ENCODE data around the gene CIC. TPM values are rescaled to one million over a fixed set of nuclear protein-coding genes. Genes with fewer than 3 reads are reported as not detected.
"Not testable (repeated sequence)": the region's sequence is repeated elsewhere in the genome, so short reads cannot be mapped to it uniquely, and the experiment has no call there.

CIC gene
- total RNA-seq, 2 experiments from 2014 or later = 84.4 to 92.2 TPM

DNA sequence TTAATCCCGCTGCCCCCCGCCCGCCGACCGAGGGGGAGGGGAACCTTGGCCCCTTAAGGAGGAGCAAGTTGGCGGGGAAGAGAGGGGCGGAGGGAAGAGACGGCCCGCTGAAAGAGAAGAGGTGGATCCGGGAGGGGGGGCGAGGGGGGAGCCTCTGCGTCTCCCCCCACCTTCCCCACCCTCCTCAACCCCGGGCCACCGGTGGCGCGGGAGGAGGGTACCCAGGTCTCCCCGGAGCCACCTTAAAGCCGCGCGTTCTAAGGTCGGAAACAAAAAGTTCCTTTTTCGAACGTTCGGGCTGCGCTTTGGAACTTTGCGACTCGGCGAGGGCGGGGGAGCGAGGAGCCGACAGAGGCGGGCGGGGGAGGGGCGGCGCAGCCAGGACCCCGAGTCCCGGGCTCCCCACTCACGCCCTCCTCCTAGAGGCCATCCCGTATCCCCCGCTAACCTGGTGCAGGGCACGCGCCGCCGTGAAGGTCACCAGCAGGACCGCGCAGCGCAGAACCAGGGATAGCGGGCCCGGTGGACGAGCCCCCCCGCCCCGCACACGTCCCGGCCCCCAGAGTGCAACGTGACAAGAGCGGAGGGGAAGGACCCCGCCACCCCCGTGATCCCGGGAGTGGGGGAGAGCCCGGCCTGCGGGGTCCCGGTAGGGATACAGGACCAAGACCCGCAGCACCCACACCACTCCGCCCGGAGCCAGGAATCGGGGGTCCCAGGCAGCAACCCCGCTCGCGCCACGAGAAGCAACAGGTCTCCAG is 14.8 kb upstream of the CIC start:
- peaks cover 31% of the 10 kb centered on the region for H3K4me1 Mint-ChIP-seq
- POLR2A ChIA-PET = interaction anchor here (0.5 kb wide), 1 partner anchor 30 kb away, joined by 5 read pairs; no protein-coding TSS in a partner anchor
- no peaks in the 10 kb centered on the region for H3K36me3 Mint-ChIP-seq
- DNase-seq (peak; percentile 80), ATAC-seq (ENCODE audit: low read depth) (peak; percentile 31)
- H3K27ac Mint-ChIP-seq = peak overlapping the region; percentile 82
- no peaks in the 10 kb centered on the region for H3K9me3 Mint-ChIP-seq
- peaks cover 8% of the 10 kb centered on the region for H3K27me3 Mint-ChIP-seq
- H3K4me3 Mint-ChIP-seq = peak overlapping the region; percentile 79

DNA sequence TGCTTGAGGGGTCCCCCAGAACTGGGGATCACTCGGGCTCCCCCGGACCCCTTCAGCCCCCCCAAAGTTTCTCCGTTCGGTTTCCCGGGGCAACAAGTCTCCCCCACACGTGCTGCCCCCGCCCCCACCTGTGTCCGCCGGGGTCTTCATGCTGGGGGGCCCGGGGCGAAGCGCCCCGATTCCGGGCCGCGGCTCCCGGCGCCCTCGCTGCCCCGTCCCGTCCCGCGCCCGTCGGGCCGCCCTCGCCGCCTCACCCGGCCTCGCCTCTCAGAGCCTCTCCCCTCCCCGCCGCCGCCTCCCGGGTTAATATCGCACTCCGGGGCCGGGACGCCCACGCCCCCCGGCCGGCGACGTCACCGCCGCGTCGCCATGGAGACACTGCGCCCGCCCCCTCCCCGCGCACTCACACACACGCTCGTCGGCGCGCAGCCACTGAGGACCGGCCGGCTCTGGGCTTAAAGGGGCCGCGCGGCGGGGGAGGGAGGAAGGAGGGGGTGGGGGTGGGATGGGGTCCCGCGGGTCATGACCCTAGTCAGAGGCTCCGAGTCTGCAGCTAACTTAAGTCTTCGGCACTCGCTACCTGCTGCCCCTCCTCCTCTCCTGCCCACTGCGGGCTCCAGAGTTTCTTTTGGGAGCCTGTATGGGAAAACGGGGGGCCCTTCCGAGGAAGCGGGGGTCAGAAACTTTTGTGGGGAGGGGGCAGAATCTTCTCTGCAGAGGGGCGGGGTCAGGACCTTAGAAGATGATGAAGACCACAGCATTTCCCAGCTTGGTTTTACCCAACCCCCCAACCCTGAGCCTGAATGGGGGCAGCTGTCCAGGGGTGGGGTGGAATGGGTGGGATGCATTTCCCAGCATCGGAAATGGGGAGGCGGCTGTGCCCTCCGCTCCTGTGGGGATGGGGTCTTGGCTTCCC is 13.9 kb upstream of the CIC start, which contains the start of gene ERF:
Gene ERF (minus strand): TSS at position 279 of the 916 bp plus-strand sequence. CDS start 129 bp downstream, at position 150.
- H3K27me3 Mint-ChIP-seq = peaks cover 8% of the 10 kb centered on the region
- H3K27ac Mint-ChIP-seq = peak within 1 kb of the TSS; percentile 82
- DNase-seq = peak; percentile 96
- peak; percentile 63 for ATAC-seq (ENCODE audit: low read depth)
- H3K4me1 Mint-ChIP-seq = peaks cover 28% of the 10 kb centered on the region
- H3K4me3 Mint-ChIP-seq = peak within 1 kb of the TSS; percentile 79
- H3K36me3 Mint-ChIP-seq = no peaks in the 10 kb centered on the region
- H3K9me3 Mint-ChIP-seq = no peaks in the 10 kb centered on the region
- POLR2A ChIA-PET = interaction anchor here (0.7 to 1.3 kb wide), 7 partner anchors 10 to 56 kb away, joined by 3 to 5 read pairs (median 4); partner anchors contain the start of gene PAFAH1B3

DNA sequence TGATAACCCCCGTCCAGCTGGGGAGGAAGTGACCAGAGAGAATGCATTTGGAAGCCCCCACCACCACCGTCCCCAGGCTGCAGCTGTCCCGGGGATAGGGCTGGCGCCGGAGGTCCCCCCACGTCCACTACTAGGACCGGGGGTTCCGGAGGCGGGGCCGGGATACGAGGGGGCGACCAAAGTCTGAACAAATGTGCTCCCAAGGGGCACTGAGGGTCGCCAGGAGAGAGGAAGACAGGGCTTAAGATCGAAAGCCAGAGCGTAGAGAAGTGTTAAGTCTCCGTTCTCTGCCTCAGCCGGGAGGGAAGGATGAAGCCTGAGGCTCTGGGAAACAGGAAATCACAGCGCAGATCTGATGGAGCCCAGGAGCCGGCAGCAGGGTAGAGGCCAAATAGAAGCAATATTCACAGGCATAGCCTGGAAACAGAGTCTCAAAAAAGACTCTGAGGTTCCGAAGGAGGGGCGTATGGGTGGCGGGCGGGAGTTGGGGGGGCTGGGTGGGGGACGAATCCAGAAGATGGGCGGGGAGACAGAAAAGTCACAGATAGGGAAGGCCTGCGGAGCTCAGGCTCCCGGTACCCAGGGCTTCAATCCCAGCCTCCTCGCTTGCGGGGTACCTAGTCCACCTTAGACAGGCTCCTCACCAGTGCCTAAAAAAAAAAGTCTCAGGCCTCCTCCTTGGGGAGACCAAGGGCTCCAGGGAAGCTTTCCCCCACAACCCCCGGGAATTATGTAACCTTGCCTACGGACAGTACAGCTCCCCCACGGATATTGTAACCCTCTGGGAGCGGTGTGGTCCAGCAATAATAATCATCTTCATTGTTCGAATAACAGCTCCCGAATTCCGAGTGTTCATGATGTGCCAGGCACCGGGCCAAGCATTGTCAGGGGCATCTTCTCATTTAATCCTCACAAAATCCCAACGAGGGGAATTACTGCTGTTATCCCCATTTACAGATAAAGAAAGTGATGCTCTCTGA is 13.0 kb upstream of the CIC start:
- DNase-seq = no peak
- Mint-ChIP-seq H3K4me3 (peak overlapping the region; percentile 79), H3K9me3 (no peaks in the 10 kb centered on the region), H3K27ac (peak overlapping the region; percentile 49), H3K36me3 (no peaks in the 10 kb centered on the region), H3K27me3 (peaks cover 8% of the 10 kb centered on the region), H3K4me1 (peaks cover 21% of the 10 kb centered on the region)
- no peak for ATAC-seq (ENCODE audit: low read depth)
- POLR2A ChIA-PET = interaction anchor here (0.6 to 1.3 kb wide), 8 partner anchors 11 to 397 kb away, joined by 3 to 5 read pairs (median 4); partner anchors contain the start of gene PAFAH1B3

DNA sequence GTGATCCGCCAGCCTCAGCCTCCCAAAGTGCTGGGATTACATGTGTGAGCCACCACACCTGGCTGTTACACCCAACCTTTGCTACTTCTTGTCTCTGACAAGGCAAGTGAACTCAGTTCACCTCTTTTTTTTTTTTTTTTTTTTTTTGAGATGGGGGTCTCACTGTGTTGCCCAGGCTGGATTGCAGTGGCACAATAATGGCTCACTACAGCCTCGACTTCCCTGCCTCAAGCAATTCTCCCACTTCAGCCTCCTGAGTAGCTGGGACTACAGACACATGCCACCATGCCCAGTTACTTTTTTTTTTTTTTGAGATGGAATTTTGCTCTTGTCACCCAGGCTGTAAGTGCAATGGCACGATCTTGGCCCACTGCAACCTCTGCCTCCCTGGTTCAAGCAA is 11.2 kb upstream of the CIC start:
- not testable (repeated sequence) for DNase-seq; H3K36me3 Mint-ChIP-seq; ATAC-seq (ENCODE audit: low read depth); H3K4me3 Mint-ChIP-seq; H3K27ac Mint-ChIP-seq; H3K9me3 Mint-ChIP-seq
- Mint-ChIP-seq H3K27me3 (peaks cover 13% of the 10 kb centered on the region), H3K4me1 (peaks cover 13% of the 10 kb centered on the region)
- POLR2A ChIA-PET = interaction anchor here (0.6 to 1.2 kb wide), 4 partner anchors 16 to 210 kb away, joined by 3 to 5 read pairs (median 3); no protein-coding TSS in a partner anchor

DNA sequence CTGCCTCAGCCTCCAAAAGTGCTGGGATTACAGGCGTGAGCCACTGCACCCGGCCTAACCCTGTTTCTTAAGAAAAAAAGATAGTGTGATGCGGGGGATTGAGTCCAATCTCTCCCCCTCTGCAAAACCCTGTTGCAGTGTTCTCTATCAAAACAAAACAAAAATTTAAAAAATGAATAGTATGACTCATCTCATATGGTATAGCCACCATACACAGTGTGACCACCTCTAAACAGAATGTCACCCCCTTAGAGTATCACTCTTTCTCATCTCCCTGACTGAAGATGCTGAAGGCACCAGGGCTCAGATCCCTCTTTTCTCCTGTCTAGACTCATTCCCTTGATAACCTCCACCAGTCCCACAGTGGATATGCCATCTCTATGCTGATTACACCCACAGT is 7.3 kb upstream of the CIC start:
- Mint-ChIP-seq H3K27me3 (peaks cover 7% of the 10 kb centered on the region), H3K4me3 (no peak overlapping the region), H3K27ac (no peak overlapping the region), H3K9me3 (no peaks in the 10 kb centered on the region), H3K4me1 (peaks cover 5% of the 10 kb centered on the region), H3K36me3 (no peaks in the 10 kb centered on the region)
- POLR2A ChIA-PET = interaction anchor here (0.7 kb wide), 2 partner anchors 18 to 20 kb away, joined by 3 read pairs; no protein-coding TSS in a partner anchor
- ATAC-seq (ENCODE audit: low read depth) = no peak
- DNase-seq = no peak

DNA sequence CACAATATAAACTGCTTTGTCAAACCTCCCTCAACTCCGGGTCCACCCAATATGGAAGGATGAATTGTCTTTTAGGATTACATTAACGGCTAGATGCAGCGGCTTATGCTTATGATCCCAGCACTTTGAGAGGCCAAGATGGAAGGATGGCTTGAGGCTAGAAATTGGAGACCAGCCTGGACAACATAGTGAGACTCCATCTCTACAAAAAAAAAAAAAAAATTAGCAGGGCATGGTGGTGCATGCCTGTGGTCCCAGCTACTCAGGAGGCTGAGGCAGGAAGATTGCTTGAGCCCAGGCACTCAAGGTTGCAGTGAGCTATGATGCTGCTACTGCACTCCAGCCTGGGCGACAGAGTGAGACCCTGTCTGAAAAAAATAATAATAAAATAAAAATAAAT is 2.9 kb upstream of the CIC start:
- H3K36me3 Mint-ChIP-seq; POLR2A ChIA-PET; H3K27me3 Mint-ChIP-seq; H3K9me3 Mint-ChIP-seq; H3K4me3 Mint-ChIP-seq; ATAC-seq (ENCODE audit: low read depth); H3K27ac Mint-ChIP-seq; DNase-seq: not testable (repeated sequence)
- peaks cover 27% of the 10 kb centered on the region for H3K4me1 Mint-ChIP-seq

DNA sequence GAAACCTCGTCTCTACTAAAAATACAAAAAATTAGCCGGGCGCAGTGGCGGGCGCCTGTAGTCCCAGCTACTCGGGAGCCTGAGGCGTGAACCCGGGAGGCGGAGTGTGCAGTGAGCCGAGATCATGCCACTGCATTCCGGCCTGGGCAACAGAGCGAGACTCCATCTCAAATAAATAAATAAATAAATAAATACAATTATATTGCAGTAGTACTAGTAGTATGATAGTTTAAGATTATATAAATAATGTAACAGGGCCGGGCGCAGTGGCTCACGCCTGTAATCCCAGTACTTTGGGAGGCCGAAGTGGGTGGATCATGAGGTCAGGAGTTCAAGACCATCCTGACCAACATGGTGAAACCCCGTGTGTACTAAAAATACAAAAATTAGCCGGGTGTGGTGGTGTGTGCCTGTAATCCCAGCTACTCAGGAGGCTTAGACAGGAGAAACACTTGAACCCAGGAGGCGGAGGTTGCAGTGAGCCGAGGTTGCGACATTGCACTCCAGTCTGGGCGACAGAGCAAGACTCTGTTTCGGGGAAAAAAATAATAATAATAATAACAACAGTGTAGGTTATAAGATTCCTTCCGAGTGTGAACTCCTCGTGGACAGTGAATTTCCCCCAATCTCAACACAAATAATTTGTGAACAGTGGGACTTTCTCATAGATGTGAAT is 2.0 kb upstream of the CIC start:
- not testable (repeated sequence) for H3K27me3 Mint-ChIP-seq; H3K9me3 Mint-ChIP-seq; H3K4me3 Mint-ChIP-seq; H3K27ac Mint-ChIP-seq; ATAC-seq (ENCODE audit: low read depth); DNase-seq; H3K36me3 Mint-ChIP-seq
- POLR2A ChIA-PET = interaction anchor here (0.7 to 1.4 kb wide), 7 partner anchors 12 to 29 kb away, joined by 3 to 5 read pairs (median 3); partner anchors contain the start of genes ERF and GSK3A
- peaks cover 31% of the 10 kb centered on the region for H3K4me1 Mint-ChIP-seq

DNA sequence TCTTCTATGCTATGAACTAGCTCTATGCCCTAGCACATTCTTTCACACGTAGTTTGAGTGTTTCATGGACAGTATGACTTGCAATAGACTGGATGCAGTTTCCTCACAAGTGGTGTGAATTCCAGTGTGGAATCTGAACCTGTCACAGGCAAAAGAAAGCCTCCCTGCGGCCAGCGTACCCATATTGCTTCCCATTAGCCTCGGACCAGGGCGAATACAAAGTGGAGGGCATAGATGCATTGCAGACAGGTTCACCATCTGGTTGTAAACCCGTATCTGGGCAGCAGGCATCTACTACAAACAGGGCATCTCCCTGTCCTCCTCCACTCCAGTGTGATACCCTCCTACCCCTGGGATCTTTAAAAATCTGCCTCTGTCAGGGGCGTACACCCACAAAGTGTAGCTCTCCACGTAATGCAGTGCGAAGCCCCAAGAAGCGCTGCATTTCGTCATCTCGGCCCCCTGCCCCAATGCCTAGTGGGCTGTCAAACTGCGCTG is 1.4 kb upstream of the CIC start:
- Mint-ChIP-seq H3K4me3 (no peak overlapping the region), H3K36me3 (peaks cover 3% of the 10 kb centered on the region), H3K9me3 (no peaks in the 10 kb centered on the region), H3K4me1 (peaks cover 28% of the 10 kb centered on the region), H3K27me3 (no peaks in the 10 kb centered on the region), H3K27ac (no peak overlapping the region)
- POLR2A ChIA-PET = interaction anchor here (0.7 to 1.4 kb wide), 7 partner anchors 12 to 28 kb away, joined by 3 to 5 read pairs (median 3); partner anchors contain the start of genes ERF and GSK3A
- ATAC-seq (ENCODE audit: low read depth) (no peak), DNase-seq (no peak)

DNA sequence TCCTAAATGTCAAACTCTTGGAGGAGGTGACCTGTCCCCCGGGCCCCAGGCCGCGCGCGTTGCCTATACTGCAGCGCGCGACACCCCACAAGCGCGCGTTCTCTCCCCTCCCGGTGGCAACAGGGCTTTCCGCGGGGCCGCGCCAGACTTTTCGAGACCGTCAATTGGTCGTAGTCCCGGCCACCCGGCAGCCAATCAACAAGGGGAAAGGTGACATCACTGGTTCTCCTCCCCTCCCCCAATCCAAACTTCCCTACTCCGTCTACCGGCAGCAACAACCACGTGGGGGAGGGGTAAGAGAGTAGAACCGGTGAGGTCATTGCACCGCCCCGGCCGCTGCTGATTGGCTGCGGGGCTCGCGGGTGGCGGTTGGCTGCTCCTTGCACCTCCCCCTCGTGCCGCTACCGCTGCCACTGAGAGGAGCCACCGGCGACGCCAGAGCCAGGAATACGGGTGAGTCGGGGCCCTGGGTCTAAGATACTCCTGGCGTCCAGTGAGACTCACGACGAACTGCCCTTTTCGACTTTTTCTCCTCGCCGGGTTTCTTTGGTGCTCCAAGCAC is 829 bp upstream of the CIC start:
- DNase-seq (peak; percentile 95), ATAC-seq (ENCODE audit: low read depth) (peak; percentile 56)
- no peak overlapping the region for H3K4me3 Mint-ChIP-seq
- POLR2A ChIA-PET = interaction anchor here (0.7 to 1.4 kb wide), 7 partner anchors 12 to 28 kb away, joined by 3 to 5 read pairs (median 3); partner anchors contain the start of genes ERF and GSK3A
- H3K36me3 Mint-ChIP-seq = peaks cover 3% of the 10 kb centered on the region
- H3K9me3 Mint-ChIP-seq = no peaks in the 10 kb centered on the region
- peaks cover 28% of the 10 kb centered on the region for H3K4me1 Mint-ChIP-seq
- no peaks in the 10 kb centered on the region for H3K27me3 Mint-ChIP-seq
- H3K27ac Mint-ChIP-seq = no peak overlapping the region

DNA sequence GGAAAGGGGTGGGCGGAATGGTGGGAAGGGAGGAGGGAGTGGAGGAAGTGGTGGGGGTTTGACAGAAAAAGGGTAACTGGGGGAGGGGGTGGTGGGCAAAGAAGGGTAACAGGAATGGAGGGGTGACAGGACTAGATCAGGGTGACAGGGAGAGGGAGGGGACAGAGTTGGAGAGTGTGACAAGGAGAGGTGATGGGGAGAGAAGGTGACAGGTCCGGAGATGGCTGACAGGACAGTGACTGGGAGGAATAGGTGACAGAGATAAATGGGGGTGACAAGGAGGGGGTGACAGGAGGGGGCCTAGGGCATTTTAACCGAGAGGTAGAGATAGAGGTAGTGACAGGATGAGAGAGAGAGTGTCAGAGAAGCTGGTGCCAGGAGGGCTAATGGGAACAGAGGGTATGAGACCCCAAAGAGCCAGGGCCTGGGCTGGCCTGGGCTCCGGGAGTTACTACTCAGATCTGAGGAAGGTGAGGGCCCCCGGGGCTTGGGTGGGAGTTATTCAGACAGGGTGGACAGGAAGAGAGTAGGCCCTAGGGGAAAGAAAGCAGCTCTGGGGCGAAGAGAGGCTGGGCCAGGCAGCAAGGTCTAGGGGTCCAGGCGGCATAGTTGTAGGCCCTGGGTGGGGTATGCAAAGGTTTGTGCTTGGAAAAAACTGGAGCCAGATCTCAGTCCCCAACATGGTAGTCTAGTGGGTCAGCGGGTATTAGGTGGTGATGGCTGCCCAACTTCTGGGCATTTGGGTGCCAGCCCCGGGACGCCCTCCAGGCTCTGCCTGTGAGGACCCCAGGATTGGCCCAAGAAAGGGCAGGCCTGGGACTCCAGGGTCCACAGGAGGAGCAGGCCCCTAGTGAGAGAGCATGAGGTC is 660 bp downstream of the CIC start:
- POLR2A ChIA-PET = interaction anchor here (0.7 to 2.4 kb wide), 13 partner anchors 9 to 137 kb away, joined by 3 to 32 read pairs (median 5); partner anchors contain the start of genes GSK3A, PAFAH1B3, POU2F2 and PRR19
- peak overlapping the region; percentile 99 for H3K4me3 Mint-ChIP-seq
- ATAC-seq (ENCODE audit: low read depth) (no peak), DNase-seq (peak; percentile 48)
- H3K27me3 Mint-ChIP-seq = no peaks in the 10 kb centered on the region
- peaks cover 8% of the 10 kb centered on the region for H3K36me3 Mint-ChIP-seq
- H3K9me3 Mint-ChIP-seq = no peaks in the 10 kb centered on the region
- H3K27ac Mint-ChIP-seq = no peak overlapping the region
- H3K4me1 Mint-ChIP-seq = peaks cover 30% of the 10 kb centered on the region

All from activated naive CD8-positive, alpha-beta T cell treated with anti-CD3 and anti-CD28 coated beads, Interleukin-2, amount 10 ng/mL, durations not matched to agents 7 days and 5 days (primary cell).